WERI-Rb-1 (cell line): ENCODE results near the gene NCKIPSD.
"Not testable (repeated sequence)": the region's sequence is repeated elsewhere in the genome, so short reads cannot be mapped to it uniquely, and the experiment has no call there.

Experiments
- DNase-seq: peaks from one replicate; pipeline ENCODE4 v3.0.0-alpha.2; 2020
- H3K27ac ChIP-seq: fragments of 250-450 bp; sonication (Bioruptor Pico); 2 replicates; pipeline ENCODE4 v1.5.1; 2020; ENCODE audit warnings: mild to moderate bottlenecking, moderate library complexity
- H3K27me3 ChIP-seq: fragments of 250-450 bp; sonication (Bioruptor Pico); 2 replicates; pipeline ENCODE4 v1.5.1; 2021; ENCODE audit warnings: mild to moderate bottlenecking, low read depth, moderate library complexity; ENCODE audit not compliant: insufficient read depth, severe bottlenecking
- H3K36me3 ChIP-seq: fragments of 250-450 bp; sonication (Bioruptor Pico); 2 replicates; pipeline ENCODE4 v1.5.1; 2020; ENCODE audit warnings: mild to moderate bottlenecking, moderate library complexity
- H3K4me3 ChIP-seq: 2 replicates; pipeline ENCODE4 v1.5.1; 2011; ENCODE audit warnings: low read depth, mild to moderate bottlenecking, control low read depth, low read length
- H3K9me3 ChIP-seq: fragments of 250-450 bp; sonication (Bioruptor Pico); 2 replicates; pipeline ENCODE4 v1.5.1; 2021; ENCODE audit warnings: mild to moderate bottlenecking, moderate library complexity; ENCODE audit not compliant: severe bottlenecking
- TF ChIP-seq, protein P1 (sequence below): IDR thresholded peaks from 2 replicates; pipeline ENCODE4 v1.5.1; 2011; ENCODE audit warnings: low read depth, mild to moderate bottlenecking, control low read depth, inconsistent platforms, low read length

The NCKIPSD gene

DNA sequence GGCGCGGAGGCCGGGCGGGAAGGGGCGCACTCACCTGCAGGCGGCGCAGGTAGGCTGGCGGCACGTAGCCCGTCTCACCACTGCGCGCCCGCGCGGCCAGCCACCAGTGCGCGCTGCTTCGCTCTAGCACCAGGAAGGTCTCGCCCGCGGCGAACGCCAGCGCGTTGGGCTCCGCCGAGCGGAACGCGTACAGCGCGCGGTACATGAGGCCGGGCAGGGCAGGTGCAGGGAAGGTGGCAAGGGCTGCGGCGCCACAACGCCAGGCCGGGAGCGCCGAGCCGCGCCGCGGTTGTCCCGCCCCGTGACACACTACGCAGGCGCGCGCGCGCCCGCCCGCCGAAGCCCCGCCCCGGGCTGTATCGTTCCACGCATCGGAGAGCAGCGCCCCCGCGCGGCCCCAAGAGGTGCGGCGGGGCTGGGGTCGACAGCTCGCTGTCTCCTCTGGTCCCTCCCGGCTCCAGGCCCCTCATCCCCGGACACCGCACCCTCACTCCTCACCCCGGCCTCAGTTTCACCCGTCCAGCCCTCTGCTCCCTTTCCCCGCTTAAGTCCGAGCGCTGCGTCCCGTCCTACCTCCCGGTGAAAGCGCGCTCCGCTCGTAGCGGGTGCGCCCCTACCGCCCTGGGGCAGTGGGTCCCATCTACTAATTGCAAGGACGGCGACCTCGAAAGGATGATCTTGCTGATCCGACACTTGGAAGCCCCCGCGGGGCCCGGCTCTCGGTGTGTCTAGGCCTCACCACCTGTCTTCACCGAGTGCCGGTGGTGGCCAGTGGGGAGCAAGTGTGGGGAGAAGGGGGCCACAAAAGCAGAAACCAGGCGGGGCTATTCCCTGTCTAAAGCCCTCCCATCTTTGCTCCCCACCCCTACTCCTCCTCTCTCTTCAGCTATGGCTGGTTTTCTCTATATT is at the start of gene NCKIPSD:
Gene NCKIPSD (minus strand): TSS at position 313 of the 909 bp plus-strand sequence. CDS start 108 bp downstream, at position 205.
- Histone ChIP-seq H3K4me3 (peak within 1 kb of the TSS; percentile 82), H3K27me3 (no peaks in the 10 kb centered on the region), H3K9me3 (no peaks in the 10 kb centered on the region), H3K36me3 (peaks cover 69% of the 10 kb centered on the region), H3K27ac (peak within 1 kb of the TSS; percentile 95)
- DNase-seq, result peak; percentile 90
- TF ChIP-seq, protein P1, sequence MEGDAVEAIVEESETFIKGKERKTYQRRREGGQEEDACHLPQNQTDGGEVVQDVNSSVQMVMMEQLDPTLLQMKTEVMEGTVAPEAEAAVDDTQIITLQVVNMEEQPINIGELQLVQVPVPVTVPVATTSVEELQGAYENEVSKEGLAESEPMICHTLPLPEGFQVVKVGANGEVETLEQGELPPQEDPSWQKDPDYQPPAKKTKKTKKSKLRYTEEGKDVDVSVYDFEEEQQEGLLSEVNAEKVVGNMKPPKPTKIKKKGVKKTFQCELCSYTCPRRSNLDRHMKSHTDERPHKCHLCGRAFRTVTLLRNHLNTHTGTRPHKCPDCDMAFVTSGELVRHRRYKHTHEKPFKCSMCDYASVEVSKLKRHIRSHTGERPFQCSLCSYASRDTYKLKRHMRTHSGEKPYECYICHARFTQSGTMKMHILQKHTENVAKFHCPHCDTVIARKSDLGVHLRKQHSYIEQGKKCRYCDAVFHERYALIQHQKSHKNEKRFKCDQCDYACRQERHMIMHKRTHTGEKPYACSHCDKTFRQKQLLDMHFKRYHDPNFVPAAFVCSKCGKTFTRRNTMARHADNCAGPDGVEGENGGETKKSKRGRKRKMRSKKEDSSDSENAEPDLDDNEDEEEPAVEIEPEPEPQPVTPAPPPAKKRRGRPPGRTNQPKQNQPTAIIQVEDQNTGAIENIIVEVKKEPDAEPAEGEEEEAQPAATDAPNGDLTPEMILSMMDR, result peak; percentile 96

DNA sequence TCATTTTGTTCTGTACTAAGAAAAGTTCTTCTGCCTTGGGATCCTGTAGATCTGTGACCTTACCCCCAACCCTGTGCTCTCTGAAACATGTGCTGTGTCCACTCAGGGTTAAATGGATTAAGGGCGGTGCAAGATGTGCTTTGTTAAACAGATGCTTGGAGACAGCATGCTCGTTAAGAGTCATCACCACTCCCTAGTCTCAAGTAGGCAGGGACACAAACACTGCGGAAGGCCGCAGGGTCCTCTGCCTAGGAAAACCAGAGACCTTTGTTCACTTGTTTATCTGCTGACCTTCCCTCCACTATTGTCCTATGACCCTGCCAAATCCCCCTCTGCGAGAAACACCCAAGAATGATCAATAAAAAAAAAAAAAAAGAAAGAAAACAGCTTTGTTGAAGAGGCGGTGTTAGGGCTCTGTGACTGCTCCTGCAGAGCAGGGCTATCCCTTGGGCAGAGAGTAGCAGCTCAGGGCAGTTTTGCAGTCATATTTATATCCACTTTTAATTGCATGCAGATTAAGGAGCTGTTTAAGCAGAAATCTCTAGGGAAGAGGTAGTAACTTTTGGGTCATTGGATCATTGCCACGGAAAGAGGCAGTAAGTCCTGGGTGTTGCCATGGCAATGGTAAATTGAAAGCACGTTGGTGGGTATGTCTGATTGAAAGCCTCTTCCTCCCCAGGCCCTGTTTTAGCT is 49.5 kb upstream of the NCKIPSD start:
- not testable (repeated sequence) for H3K27me3 ChIP-seq, H3K36me3 ChIP-seq, H3K4me3 ChIP-seq, H3K9me3 ChIP-seq
- peak overlapping the region; percentile 67 for H3K27ac ChIP-seq
- DNase-seq, result peak; percentile 31

DNA sequence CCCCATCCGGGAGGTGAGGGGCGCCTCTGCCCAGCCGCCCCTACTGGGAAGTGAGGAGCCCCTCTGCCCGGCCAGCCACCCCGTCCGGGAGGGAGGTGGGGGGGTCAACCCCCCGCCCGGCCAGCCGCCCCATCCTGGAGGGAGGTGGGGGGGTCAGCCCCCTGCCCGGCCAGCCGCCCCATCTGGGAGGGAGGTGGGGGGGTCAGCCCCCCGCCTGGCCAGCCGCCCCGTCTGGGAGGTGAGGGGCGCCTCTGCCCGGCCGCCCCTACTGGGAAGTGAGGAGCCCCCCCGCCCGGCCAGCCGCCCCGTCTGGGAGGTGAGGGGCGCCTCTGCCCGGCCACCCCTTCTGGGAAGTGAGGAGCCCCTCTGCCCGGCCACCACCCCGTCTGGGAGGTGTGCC is 48.8 kb upstream of the NCKIPSD start:
- not testable (repeated sequence) for H3K4me3 ChIP-seq, DNase-seq, H3K27me3 ChIP-seq, H3K36me3 ChIP-seq, H3K9me3 ChIP-seq
- H3K27ac ChIP-seq, result peak overlapping the region; percentile 52

DNA sequence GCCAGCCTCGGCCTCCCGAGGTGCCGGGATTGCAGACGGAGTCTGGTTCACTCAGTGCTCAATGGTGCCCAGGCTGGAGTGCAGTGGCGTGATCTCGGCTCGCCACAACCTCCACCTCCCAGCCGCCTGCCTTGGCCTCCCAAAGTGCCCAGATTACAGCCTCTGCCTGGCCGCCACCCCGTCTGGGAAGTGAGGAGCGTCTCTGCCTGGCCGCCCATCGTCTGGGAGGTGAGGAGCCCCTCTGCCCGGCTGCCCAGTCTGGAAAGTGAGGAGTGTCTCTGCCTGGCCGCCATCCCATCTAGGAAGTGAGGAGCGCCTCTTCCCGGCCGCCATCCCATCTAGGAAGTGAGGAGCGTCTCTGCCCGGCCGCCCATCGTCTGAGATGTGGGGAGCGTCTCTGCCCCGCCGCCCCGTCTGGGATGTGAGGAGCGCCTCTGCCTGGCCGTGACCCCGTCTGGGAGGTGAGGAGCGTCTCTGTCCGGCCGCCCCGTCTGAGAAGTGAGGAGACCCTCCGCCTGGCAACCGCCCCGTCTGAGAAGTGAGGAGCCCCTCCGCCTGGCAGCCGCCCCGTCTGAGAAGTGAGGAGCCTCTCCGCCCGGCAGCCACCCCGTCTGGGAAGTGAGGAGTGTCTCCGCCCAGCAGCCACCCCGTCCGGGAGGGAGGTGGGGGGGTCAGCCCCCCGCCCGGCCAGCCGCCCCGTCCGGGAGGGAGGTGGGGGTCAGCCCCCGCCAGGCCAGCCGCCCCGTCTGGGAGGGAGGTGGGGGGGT is 48.2 kb upstream of the NCKIPSD start:
- not testable (repeated sequence) for H3K27ac ChIP-seq, H3K36me3 ChIP-seq, H3K4me3 ChIP-seq, H3K9me3 ChIP-seq, DNase-seq, H3K27me3 ChIP-seq

DNA sequence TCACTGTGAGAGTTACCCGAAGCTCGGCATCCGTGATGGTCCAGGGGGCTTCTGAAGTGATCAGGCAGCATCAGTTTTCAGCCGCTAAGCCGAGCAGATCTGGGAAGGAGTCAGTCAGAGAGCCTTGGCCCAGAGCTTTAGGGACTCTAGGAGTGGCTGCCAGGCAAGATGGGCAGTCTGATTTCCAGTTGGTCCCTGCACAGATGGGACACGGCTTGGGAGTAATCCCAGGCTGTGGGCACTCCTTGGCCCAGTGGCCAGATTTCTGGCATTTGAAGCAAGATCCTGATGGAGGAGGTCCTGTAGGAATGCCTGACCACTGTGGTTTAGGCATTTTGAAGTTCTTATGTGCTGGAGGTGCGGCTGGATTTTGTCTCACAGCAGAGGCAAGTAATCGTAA is 41.8 kb upstream of the NCKIPSD start:
- DNase-seq, result no peak
- Histone ChIP-seq H3K27me3 (no peaks in the 10 kb centered on the region), H3K27ac (no peak overlapping the region), H3K4me3 (no peak overlapping the region), H3K9me3 (peaks cover 3% of the 10 kb centered on the region), H3K36me3 (no peaks in the 10 kb centered on the region)
- TF ChIP-seq, protein P1, result no peak

DNA sequence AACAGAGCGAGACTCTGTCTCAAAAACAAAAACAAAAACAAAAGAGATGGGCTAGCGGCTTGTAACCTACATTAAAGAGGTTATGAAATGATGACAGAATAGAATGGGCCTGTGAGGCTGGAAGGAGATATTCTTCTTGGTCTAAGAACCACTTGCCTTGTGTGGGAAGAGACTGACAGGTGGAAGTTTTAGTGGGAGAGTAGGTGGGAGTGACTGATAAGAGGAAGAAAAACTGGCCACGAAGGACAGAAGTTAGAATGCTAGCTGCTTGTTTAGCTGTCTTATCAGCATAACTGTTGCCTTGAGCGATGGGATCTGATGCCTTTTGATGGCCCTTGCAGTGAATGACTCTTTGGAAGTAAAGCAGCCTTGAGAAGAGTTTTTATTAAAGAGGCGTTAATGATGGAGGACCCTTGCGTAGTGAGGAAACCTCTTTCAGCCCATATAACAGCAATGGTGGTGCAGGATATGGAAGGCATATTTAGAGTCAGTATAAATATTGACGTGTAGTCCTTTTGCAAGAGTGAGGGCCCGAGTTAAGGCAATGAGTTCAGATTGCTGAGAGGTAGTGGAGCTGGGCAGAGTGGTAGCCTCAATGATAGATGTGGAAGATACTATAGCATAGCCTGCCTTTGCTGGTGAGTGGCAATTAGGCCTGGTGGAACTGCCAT is 39.6 kb upstream of the NCKIPSD start:
- H3K27ac ChIP-seq, H3K4me3 ChIP-seq, DNase-seq, H3K27me3 ChIP-seq, H3K9me3 ChIP-seq, H3K36me3 ChIP-seq: not testable (repeated sequence)

DNA sequence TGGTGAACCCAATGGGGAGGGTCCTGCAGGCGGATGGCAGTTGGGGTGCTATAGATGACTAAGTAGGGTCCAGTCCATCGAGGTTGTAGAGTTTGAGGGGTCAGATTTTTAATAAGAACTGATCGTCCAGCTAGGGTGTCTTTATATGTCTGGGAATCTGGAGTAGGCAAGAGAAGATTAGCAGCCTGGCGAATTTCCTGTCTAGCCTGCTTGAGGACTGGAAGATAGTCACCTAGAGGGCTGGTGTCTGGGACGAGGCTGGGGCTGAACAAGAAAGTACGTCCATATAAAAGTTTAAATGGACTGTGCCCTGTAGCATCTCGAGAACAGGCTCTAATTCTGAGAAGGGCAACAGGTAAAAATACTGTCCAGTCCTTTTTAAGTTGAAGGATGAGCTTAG is 38.0 kb upstream of the NCKIPSD start:
- peaks cover 3% of the 10 kb centered on the region for H3K9me3 ChIP-seq
- H3K4me3 ChIP-seq, result no peak overlapping the region
- no peak for DNase-seq
- no peaks in the 10 kb centered on the region for H3K36me3 ChIP-seq
- no peak overlapping the region for H3K27ac ChIP-seq
- no peaks in the 10 kb centered on the region for H3K27me3 ChIP-seq
- TF ChIP-seq, protein P1, result no peak

DNA sequence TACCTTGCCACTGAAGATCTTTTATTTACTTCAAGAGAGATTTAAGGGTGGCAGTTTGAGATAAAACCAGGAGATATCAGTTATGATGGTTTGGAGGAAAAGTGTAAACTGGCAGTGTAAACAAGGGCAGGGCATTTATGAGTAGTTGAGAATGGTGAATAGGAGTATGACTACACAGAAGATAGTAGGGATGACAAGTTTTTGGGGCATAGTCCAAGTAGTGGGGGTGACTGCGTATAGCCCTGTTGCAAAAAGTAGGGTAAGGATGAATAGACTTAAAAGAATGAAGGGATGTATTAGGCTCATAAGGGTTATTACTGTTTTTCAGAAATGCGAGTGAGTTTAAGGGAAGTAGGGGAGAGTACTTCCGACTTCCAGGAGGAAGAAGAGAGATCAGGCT is 37.6 kb upstream of the NCKIPSD start:
- H3K36me3 ChIP-seq, DNase-seq, H3K9me3 ChIP-seq, H3K4me3 ChIP-seq, H3K27ac ChIP-seq, H3K27me3 ChIP-seq: not testable (repeated sequence)
